Lung (tissue), 12 donors: ENCODE data around the gene RBPMS2. TPM values are rescaled to one million over a fixed set of nuclear protein-coding genes. Genes with fewer than 3 reads are reported as not detected.

ENCODE experiments used
- ATAC-seq: fragments of 200-7000 bp; cut with Tn5 transposase; one replicate; pipeline ENCODE4 v1.9.1; 2020; ENCODE audit warnings: moderate number of reproducible peaks; ENCODE audit not compliant: insufficient read depth, low FRiP score
- DNase-seq, 3 donors: peaks; one replicate each; pipeline ENCODE4 v3.0.0-alpha.2; 2013 to 2017
- H3K27ac ChIP-seq, 2 donors: one replicate each; pipeline ENCODE4 v1.5.1; 2013; ENCODE audit warnings: mild to moderate bottlenecking in 2 of 2, moderate library complexity in 2 of 2, control low read depth in 1 of 2, inconsistent platforms in 1 of 2, low read depth in 1 of 2, low read length in 1 of 2
- H3K27me3 ChIP-seq, 3 donors: one replicate each; pipeline ENCODE4 v1.5.1; 2013; ENCODE audit warnings: low read length in 2 of 3; ENCODE audit not compliant: control insufficient read depth in 3 of 3, insufficient read depth in 3 of 3
- H3K36me3 ChIP-seq, 4 donors: one replicate each; pipeline ENCODE4 v1.5.1; 2013; ENCODE audit warnings: low read length in 4 of 4, mild to moderate bottlenecking in 1 of 4, moderate library complexity in 1 of 4; ENCODE audit not compliant: control insufficient read depth in 4 of 4, insufficient read depth in 4 of 4
- H3K4me1 ChIP-seq, 5 donors: one replicate each; pipeline ENCODE4 v1.5.1; 2013; ENCODE audit warnings: low read length in 5 of 5, mild to moderate bottlenecking in 2 of 5, moderate library complexity in 1 of 5; ENCODE audit not compliant: control insufficient read depth in 5 of 5, insufficient read depth in 5 of 5
- H3K4me3 ChIP-seq: one replicate; pipeline ENCODE4 v1.5.1; 2013; ENCODE audit warnings: mild to moderate bottlenecking, control low read depth, moderate library complexity
- H3K9ac ChIP-seq, 2 donors: one replicate each; pipeline ENCODE4 v1.5.1; 2013; ENCODE audit warnings: low read length in 2 of 2, control low read depth in 1 of 2; ENCODE audit not compliant: insufficient read depth in 1 of 2
- H3K9me3 ChIP-seq, 4 donors: one replicate each; pipeline ENCODE4 v1.5.1; 2013; ENCODE audit warnings: low read length in 3 of 4, mild to moderate bottlenecking in 1 of 4, moderate library complexity in 1 of 4; ENCODE audit not compliant: control insufficient read depth in 4 of 4, insufficient read depth in 3 of 4
- CTCF ChIP-seq: IDR thresholded peaks from 2 replicates; pipeline ENCODE4 v1.5.1; 2012; ENCODE audit warnings: mild to moderate bottlenecking; ENCODE audit errors: control extremely low read depth, extremely low read depth
- WGBS, 2 donors: extraction: QIAGEN DNeasy Blood & Tissue Kit; methylation state at CpG; one replicate each; pipeline ENCODE4 v1.1.7; 2013; 5-methylcytosine and 5-hydroxymethylcytosine counted together
- polyA plus RNA-seq, 2 donors: library from polyadenylated mRNA; stranded (reverse); fragments of 200-250 nt; gene quantifications; one replicate each; pipeline ENCODE4 v1.2.1, GENCODE V29; 2013
- total RNA-seq, 2 donors: library from RNA; depleted of rRNA in 1 of 2; stranded (reverse); fragments of >200 nt in 1 of 2; gene quantifications; one replicate each; pipeline ENCODE4 v1.2.1, GENCODE V29; 2014 to 2021
- donor health status: control.
- donor health status: control.
- donor health status: Bipolar disorder and iron deficiency.
- donor health status: healthy.
- donor health status: DM: yes; HTN: yes; CAD: no.

RBPMS2 gene
- total and polyA plus RNA-seq, 4 donors = 0.68 to 3.9 (median 2.3) TPM

- 77 to 82% methylated on average over 11 of the region's 11 CpGs for whole genome bisulfite sequencing, 2 donors
- ATAC-seq (no peak), DNase-seq (no peak)
- Histone ChIP-seq H3K4me1 (peaks cover 0 to under 1% (median 0%) of the 10 kb centered on the region in 5 donors), H3K9me3 (peaks cover 0 to 6% (median 0%) of the 10 kb centered on the region in 4 donors), H3K4me3 (no peak overlapping the region), H3K27ac (no peak overlapping the region), H3K36me3 (no peaks in the 10 kb centered on the region), H3K27me3 (no peaks in the 10 kb centered on the region), H3K9ac (no peak overlapping the region)
- no peak for TF ChIP-seq CTCF
Measured at GRCh38 chr15:64761156-64761555, 14.2 kb downstream of the RBPMS2 start.

GRCh38 chr15:64760056-64760455 lies 15.3 kb downstream of the RBPMS2 start:
- Histone ChIP-seq H3K4me3 (no peak overlapping the region), H3K9ac (no peak overlapping the region), H3K27me3 (no peaks in the 10 kb centered on the region), H3K4me1 (peaks cover 0 to 7% (median 0%) of the 10 kb centered on the region in 5 donors), H3K9me3 (peaks cover 0 to 6% (median 0%) of the 10 kb centered on the region in 4 donors), H3K27ac (no peak overlapping the region), H3K36me3 (no peaks in the 10 kb centered on the region)
- ATAC-seq (no peak), DNase-seq (no peak)
- TF ChIP-seq CTCF = no peak
- 89 to 94% methylated on average over 8 of the region's 8 CpGs for WGBS, 2 donors

- no peak overlapping the region for H3K9ac ChIP-seq
- no peaks in the 10 kb centered on the region for H3K36me3 ChIP-seq
- peaks cover 0 to 7% (median 0%) of the 10 kb centered on the region in 5 donors for H3K4me1 ChIP-seq
- DNase-seq (no peak), ATAC-seq (no peak)
- 84 to 87% methylated on average over 10 of the region's 10 CpGs for WGBS, 2 donors
- no peak overlapping the region for H3K27ac ChIP-seq
- TF ChIP-seq CTCF = no peak
- H3K27me3 ChIP-seq = no peaks in the 10 kb centered on the region
- peaks cover 0 to 6% (median 0%) of the 10 kb centered on the region in 4 donors for H3K9me3 ChIP-seq
- H3K4me3 ChIP-seq = no peak overlapping the region
Measured at GRCh38 chr15:64755427-64755940, 19.9 kb downstream of the RBPMS2 start.
